ENCODE measurements around the gene NDUFB5. TPM values are rescaled to one million over a fixed set of nuclear protein-coding genes. Genes with fewer than 3 reads are reported as not detected.
"Not testable (repeated sequence)": the region's sequence is repeated elsewhere in the genome, so short reads cannot be mapped to it uniquely, and the experiment has no call there.

Gene NDUFB5
- polyA plus RNA-seq, 1 donor = 201 TPM

DNA sequence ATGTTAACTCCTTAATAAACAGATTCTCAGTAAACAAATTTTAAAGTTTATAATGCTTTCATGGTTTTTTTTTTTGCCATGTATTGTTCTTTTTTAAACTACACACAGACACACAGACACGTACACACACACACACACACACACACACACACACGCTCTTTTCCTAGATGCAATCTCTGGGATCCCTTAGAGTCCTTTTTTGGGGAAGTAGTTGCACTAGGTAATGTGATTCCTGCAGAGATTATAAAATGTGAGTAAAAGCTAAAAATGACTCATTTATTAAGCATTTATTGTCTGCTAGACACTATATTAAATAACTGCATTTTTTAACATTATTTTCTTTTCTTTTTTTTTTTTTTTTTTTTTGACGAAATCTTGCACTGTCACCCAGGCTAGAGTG lies 19.9 kb downstream of the NDUFB5 start:
- DNase-seq = no peak

DNA sequence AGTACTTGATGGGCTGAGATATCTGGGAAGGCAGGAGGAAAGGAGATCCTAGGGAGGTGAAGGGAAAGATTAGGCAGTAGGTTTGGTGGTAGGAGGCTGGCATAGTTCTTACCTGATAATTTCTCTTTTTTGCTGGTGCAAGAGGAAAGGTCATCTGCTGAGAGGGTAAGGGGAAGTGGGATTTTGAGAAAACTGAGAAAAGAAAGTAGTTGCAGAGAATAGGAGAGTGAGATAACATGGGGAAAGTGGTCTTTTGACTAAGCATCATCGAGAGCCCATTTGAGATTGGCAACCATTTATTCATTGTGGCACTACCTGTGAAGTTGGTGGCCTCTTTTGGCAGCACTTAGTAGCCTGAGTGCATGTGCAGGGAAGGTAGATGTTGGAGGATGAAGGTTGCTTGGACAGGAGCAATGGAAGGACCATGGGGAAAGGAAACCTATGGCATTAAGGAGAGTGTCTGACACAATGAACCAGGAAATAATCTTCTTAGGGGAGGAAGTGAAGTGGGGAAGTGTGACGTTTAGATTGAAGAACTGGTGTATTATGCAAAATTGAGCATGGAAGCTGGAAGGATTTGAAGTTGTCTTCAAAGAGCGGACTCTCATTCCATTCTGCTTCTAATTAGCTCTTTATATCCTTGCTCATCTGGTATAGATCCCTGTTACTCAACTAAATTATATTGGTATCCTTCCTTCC lies 26.3 kb downstream of the NDUFB5 start:
- DNase-seq = no peak

GRCh38 chr3:179640469-179640868 lies 35.9 kb downstream of the NDUFB5 start:
- DNase-seq = no peak

- DNase-seq = no peak
These were observed 38.3 kb downstream of the NDUFB5 start for GRCh38 chr3:179642871-179643270.

- not testable (repeated sequence) for DNase-seq
These were observed 39.2 kb downstream of the NDUFB5 start for GRCh38 chr3:179643837-179644236.

GRCh38 chr3:179646177-179646576 lies 41.6 kb downstream of the NDUFB5 start:
- no peak for DNase-seq

DNA sequence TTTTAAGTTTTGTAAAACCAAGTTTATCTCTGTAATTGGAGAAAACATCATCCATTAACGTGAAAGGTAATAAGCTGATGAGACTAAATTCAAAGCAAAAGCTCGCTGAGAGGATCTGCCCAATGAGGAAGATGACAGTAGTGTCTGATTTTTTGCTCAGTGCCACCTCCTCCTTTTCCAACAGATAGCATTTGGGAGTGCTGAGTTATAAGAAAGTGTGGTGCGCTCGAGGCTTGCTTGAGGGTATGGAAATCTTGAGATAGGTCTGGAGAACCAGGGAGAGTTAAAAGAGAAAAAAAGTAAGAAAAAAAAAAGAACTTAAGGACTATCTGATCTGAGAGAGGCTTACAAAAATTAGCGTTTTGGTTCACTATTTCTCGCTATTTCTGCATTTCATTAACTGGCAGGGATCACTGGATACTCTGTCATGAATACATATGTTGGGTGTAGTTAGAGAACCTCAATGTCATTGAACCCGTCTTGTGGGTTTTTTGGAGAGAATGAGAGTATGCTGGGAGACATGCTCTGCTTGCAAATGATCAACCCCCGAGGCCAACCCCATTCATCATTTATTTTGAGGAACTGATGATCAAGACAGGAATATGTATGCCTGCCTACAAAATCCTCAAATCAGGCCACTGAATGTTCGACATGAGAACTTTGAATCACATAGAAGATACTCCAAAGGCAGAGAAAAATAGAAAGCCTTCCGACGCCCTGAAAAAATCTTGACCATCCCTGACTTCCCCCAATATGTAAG lies 47.3 kb downstream of the NDUFB5 start:
- DNase-seq = no peak

DNA sequence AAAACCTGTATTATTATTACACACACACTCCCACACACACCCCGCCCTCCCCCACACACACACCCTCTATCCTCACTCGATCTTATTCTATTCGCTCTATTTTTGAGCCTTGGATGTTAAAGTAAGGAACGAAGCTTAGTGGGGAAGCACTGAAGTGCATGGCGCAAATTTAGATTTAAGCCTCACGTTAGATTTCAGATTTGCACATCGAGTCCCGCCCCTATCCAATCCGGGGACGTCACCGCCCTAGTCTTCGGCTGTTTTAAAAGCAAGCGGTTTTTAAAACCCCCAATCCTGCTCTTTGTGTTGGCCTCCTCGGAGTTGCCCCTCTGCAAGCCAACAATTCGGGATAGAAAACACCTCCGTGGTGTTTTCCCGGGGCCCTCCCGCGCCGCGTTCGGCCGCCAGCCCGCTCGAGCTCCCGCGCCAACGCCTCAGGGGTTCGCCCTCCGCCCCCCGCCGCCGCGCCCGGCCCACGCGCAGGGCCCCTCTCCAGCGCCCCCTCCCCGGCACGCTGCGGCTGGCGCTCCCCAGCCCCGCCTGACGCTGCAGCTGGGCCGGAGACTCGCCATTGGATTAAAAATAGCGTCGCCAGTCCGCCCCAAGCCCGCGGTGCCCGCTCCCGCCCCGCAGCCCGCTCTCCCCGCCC lies 48.0 kb downstream of the NDUFB5 start, which contains the start of gene USP13:
USP13 (plus strand) TSS at position 594 of the 649 bp plus-strand sequence. CDS start 186 bp downstream, outside the sequence.
- DNase-seq = peak; percentile 73

GRCh38 chr3:179653096-179653797 lies 48.7 kb downstream of the NDUFB5 start:
- peak; percentile 68 for DNase-seq

- DNase-seq = no peak
These were observed 50.6 kb downstream of the NDUFB5 start for GRCh38 chr3:179655236-179655635.

DNA sequence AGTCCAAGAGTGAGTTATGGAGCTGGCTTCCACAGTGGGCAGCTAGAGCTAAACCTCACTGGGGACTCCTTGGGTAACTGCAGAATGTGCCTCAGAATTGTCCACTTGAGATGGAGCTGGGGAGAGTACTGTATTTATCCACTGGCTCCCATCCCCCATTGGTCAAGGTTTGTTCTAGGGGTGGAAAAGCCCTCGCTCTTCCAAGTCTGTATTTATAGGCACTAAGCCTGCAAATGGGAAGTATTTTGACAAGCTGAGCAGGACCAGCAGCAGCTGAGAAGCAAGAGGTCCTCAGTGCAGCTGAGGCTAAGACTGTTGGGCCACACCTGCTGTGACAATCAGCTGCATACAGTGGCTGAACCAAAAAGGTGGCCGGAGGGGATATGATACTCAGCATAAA lies 54.0 kb downstream of the NDUFB5 start:
- no peak for DNase-seq

DNA sequence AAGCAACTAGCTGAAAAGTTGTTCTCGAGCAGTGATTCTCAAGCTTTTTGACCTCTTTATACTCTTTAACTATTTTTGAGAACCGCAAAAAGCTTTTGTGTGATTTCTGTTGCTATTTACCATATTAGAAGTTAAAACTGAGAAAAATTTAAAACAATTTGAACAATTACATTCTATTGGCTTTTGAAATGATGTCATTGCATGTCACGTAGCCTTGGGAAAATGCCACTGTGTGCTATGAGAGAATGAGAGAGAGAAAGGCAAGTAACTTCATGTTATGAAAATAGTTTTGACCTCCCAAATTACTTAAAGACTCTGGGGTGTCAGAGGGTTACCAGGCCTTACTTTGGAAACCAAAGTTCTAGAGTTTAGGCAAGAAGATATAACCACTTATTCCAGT lies 56.3 kb downstream of the NDUFB5 start:
- no peak for DNase-seq

DNA sequence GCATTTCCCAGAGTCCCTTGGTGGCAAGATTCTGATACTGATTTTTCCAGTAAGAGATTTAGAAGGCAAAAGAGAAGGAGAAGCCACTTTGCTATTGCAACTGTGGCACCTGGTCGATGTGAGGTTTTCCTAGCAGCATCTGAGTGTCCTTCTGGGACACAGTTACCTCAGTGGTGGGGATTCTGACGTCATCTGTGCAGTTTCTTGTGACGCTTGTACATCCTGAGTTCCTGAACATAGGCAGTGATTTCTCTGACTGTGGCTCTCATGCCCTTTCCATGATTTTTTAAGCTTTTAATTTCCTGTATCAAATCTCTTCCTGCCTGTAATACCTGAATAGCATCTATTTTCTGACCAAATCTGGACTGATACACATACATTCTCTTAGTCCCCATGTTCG lies 57.2 kb downstream of the NDUFB5 start:
- DNase-seq = no peak

GRCh38 chr3:179663093-179663492 lies 58.5 kb downstream of the NDUFB5 start:
- no peak for DNase-seq

GRCh38 chr3:179666030-179666429 lies 61.4 kb downstream of the NDUFB5 start:
- DNase-seq = no peak

- no peak for DNase-seq
These were observed 61.9 kb downstream of the NDUFB5 start for GRCh38 chr3:179666436-179667035.

- no peak for DNase-seq
These were observed 63.8 kb downstream of the NDUFB5 start for GRCh38 chr3:179668429-179668828.

DNA sequence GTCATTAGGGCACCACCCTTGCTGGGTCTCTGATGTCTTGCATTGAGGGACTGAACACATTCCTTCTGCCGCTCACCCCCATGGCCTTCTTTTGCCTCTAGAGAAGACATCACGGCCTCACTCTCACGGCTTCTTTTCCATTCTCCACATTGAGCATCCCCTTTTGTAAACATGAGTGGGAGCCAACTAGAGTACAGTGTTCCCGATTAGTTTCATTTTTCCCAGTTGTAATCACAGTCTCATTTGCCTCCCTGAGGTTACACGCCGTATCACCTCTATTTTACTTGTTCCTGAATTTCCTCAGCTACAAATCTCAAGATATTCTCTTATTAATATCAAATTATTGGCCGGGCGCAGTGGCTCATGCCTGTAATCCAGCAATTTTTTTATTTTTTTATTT lies 65.7 kb downstream of the NDUFB5 start:
- no peak for DNase-seq

- DNase-seq = no peak
These were observed 66.7 kb downstream of the NDUFB5 start for GRCh38 chr3:179671309-179671708.

GRCh38 chr3:179671747-179672242 lies 67.2 kb downstream of the NDUFB5 start:
- DNase-seq = no peak

DNA sequence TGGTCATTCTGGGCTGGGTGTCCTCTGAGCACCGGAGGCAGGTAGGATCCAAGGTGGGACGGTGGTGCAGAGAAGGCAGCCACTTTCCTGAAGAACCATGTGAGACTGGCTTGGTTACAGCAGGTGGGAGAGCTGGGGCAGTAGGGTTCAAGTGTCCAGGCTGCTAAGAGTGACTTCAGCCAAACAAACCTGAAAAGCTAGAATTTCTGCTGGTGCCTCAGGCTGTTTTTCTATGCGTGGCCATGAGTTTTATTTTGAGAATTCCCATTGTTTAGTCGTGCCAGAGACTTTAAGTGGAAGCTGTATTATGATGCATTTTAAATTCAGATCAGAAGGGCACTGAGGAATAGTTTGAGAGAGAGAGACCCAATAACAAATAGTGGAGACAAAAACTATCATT lies 68.3 kb downstream of the NDUFB5 start:
- no peak for DNase-seq

- no peak for DNase-seq
These were observed 68.9 kb downstream of the NDUFB5 start for GRCh38 chr3:179673523-179673922.
